NCI-H526 (cell line): ENCODE data around the gene CLCA2.

ENCODE experiments used
- DNase-seq, 2 experiments: peaks; one replicate each; lab custom pipeline; 2025; lab: John Stamatoyannopoulos, UW

Gene CLCA2

GRCh38 chr1:86430376-86430775, 6.4 kb downstream of the CLCA2 start:
- DNase-seq, result no peak

- DNase-seq, result no peak
Measured at GRCh38 chr1:86434059-86434458, 10.1 kb downstream of the CLCA2 start.

- DNase-seq, result no peak
Measured at GRCh38 chr1:86435327-86435726, 11.4 kb downstream of the CLCA2 start.

- DNase-seq, result no peak
Measured at GRCh38 chr1:86436041-86436440, 12.1 kb downstream of the CLCA2 start.

GRCh38 chr1:86441581-86441980, 17.6 kb downstream of the CLCA2 start:
- DNase-seq, result no peak

- DNase-seq, result no peak
Measured at GRCh38 chr1:86441997-86442396, 18.0 kb downstream of the CLCA2 start.

- DNase-seq, result no peak
Measured at GRCh38 chr1:86445919-86446318, 21.9 kb downstream of the CLCA2 start.

- no peak for DNase-seq
Measured at GRCh38 chr1:86447198-86447790, 23.3 kb downstream of the CLCA2 start.

- no peak for DNase-seq
Measured at GRCh38 chr1:86448670-86449069, 24.7 kb downstream of the CLCA2 start.

- DNase-seq, result no peak
Measured at GRCh38 chr1:86449103-86449502, 25.1 kb downstream of the CLCA2 start.

GRCh38 chr1:86450847-86451246, 26.9 kb downstream of the CLCA2 start:
- DNase-seq, result no peak

- no peak for DNase-seq
Measured at GRCh38 chr1:86453664-86454063, 29.7 kb downstream of the CLCA2 start.

GRCh38 chr1:86455073-86455472, 31.1 kb downstream of the CLCA2 start:
- no peak for DNase-seq

GRCh38 chr1:86460998-86461397, 37.0 kb downstream of the CLCA2 start:
- DNase-seq, result no peak

GRCh38 chr1:86461482-86461881, 37.5 kb downstream of the CLCA2 start:
- no peak for DNase-seq

- DNase-seq, result no peak
Measured at GRCh38 chr1:86464819-86465218, 40.8 kb downstream of the CLCA2 start.

- peak in 1 of 2 experiments; percentile 11 for DNase-seq
Measured at GRCh38 chr1:86466109-86466844, 42.3 kb downstream of the CLCA2 start.

- no peak for DNase-seq
Measured at GRCh38 chr1:86466986-86467385, 43.0 kb downstream of the CLCA2 start.

GRCh38 chr1:86468501-86468977, 44.6 kb downstream of the CLCA2 start, which contains the start of gene CLCA1:
Gene CLCA1 (plus strand): TSS chr1:86468927. CDS start chr1:86468972, 45 bp downstream.
- no peak for DNase-seq

- DNase-seq, result no peak
Measured at GRCh38 chr1:86470859-86471258, 46.9 kb downstream of the CLCA2 start.

GRCh38 chr1:86471291-86471690, 47.3 kb downstream of the CLCA2 start:
- no peak for DNase-seq

GRCh38 chr1:86472152-86472551, 48.2 kb downstream of the CLCA2 start:
- no peak for DNase-seq

- DNase-seq, result no peak
Measured at GRCh38 chr1:86472767-86473166, 48.8 kb downstream of the CLCA2 start.

GRCh38 chr1:86477256-86477655, 53.3 kb downstream of the CLCA2 start:
- DNase-seq, result no peak
